ENCODE results near the gene MPZL2. TPM values are rescaled to one million over a fixed set of nuclear protein-coding genes. Genes with fewer than 3 reads are reported as not detected.

The MPZL2 gene
- total RNA-seq, 1 experiment from 2014 or later: 0.26 TPM

GRCh38 chr11:118311518-118311917 lies 47.4 kb upstream of the MPZL2 start:
- Histone ChIP-seq H3K4ac (ENCODE audit: low read depth, low read length) (no peak overlapping the region), H2BK120ac (ENCODE audit: low read depth, low read length, poor library complexity, severe bottlenecking) (no peak overlapping the region), H3T11ph (ENCODE audit: low read length) (no peak overlapping the region), H3K23ac (ENCODE audit: insufficient read length, low read depth, low read length) (no peak overlapping the region), H3K56ac (ENCODE audit: insufficient read length, low read depth, low read length) (no peak overlapping the region), H2BK15ac (ENCODE audit: low read depth, low read length) (no peak overlapping the region), H3K18ac (ENCODE audit: insufficient read length, low read depth, low read length) (no peak overlapping the region), H3K79me1 (ENCODE audit: insufficient read depth, low read depth, low read length, poor library complexity, severe bottlenecking) (no peaks in the 10 kb centered on the region), H3K9me3 (ENCODE audit: control insufficient read depth, low read depth, low read length) (no peaks in the 10 kb centered on the region), H2BK12ac (ENCODE audit: insufficient read length, low read depth, low read length) (no peak overlapping the region), H2BK20ac (ENCODE audit: low read depth, low read length, poor library complexity, severe bottlenecking) (no peak overlapping the region), H4K5ac (ENCODE audit: insufficient read length, low read depth, low read length) (no peak overlapping the region), H3K9ac (ENCODE audit: extremely low read depth, insufficient read length, low read length) (no peak overlapping the region), H3K27me3 (ENCODE audit: insufficient read depth, low read length) (no peaks in the 10 kb centered on the region), H2AFZ (ENCODE audit: low read length) (no peak overlapping the region), H2AK5ac (ENCODE audit: insufficient read length, low read length) (no peak overlapping the region), H3K4me1 (ENCODE audit: insufficient read depth, low read length) (peaks cover 6% of the 10 kb centered on the region; the same call in 1 of the 2 replicates), H3K79me2 (ENCODE audit: insufficient read depth, low read length) (no peaks in the 10 kb centered on the region), H2BK5ac (ENCODE audit: insufficient read length, low read length) (no peak overlapping the region), H4K91ac (ENCODE audit: insufficient read length, low read depth, low read length) (no peak overlapping the region), H4K20me1 (ENCODE audit: control insufficient read depth, insufficient read depth, insufficient read length) (no peaks in the 10 kb centered on the region), H3K23me2 (ENCODE audit: insufficient read length, low read depth, low read length, poor library complexity, severe bottlenecking) (peaks cover 9% of the 10 kb centered on the region), H3K4me2 (ENCODE audit: insufficient read depth, insufficient read length, low read length) (no peak overlapping the region), H3K27ac (ENCODE audit: insufficient read length, low read depth, low read length) (no peak overlapping the region), H4K8ac (replicated peaks; ENCODE audit: insufficient read length, low read depth, low read length) (no peak overlapping the region), H3K14ac (ENCODE audit: insufficient read depth, low read length) (no peak overlapping the region)
- WGBS (ENCODE audit: extremely low coverage, insufficient read length, low lambda C conversion rate): no CpG with 5 or more reads among the region's 4 CpGs
- no peak for TF ChIP-seq CTCF (conservative IDR thresholded peaks at IDR 0.05)
- Mint-ChIP-seq H3K4me3 (no peak overlapping the region), H3K9me3 (no peaks in the 10 kb centered on the region), H3K4me1 (peaks cover 24 to 29% of the 10 kb centered on the region in 2 experiments), H3K27ac (no peak overlapping the region), H3K36me3 (ENCODE audit: insufficient read depth in 1 of 3, low read depth in 3 of 3) (no peaks in the 10 kb centered on the region), H3K27me3 (ENCODE audit: low read depth) (peaks cover 29% of the 10 kb centered on the region)
- no peak for DNase-seq

Measured in H9 (cell line).